ENCODE measurements around the gene FHOD3.

FHOD3 gene

GRCh38 chr18:36636237-36636817 is 338.8 kb downstream of the FHOD3 start:
- Histone ChIP-seq H3K56ac (ENCODE audit: low read length) (no peak overlapping the region), H3K9ac (ENCODE audit: low read length) (no peak overlapping the region), H3K27me3 (ENCODE audit: insufficient read depth, low read length, poor library complexity) (no peaks in the 10 kb centered on the region), H3K27ac (ENCODE audit: low read depth, low read length) (no peak overlapping the region), H4K8ac (ENCODE audit: low read depth, low read length) (no peak overlapping the region), H2BK15ac (replicated peaks; ENCODE audit: low read depth) (no peak overlapping the region), H4K5ac (ENCODE audit: low read length) (no peak overlapping the region), H3K4ac (ENCODE audit: low read depth, low read length) (no peak overlapping the region), H3K18ac (ENCODE audit: low read length) (no peak overlapping the region), H2AK5ac (ENCODE audit: low read length) (no peak overlapping the region), H2BK5ac (ENCODE audit: low read length) (no peak overlapping the region), H3K79me1 (ENCODE audit: low read length) (no peaks in the 10 kb centered on the region), H3K79me2 (ENCODE audit: control insufficient read depth, insufficient read depth, low read length) (no peaks in the 10 kb centered on the region), H3K4me1 (ENCODE audit: control insufficient read depth, low read depth, low read length) (peaks cover 6% of the 10 kb centered on the region), H3K4me2 (ENCODE audit: low read length) (no peak overlapping the region), H2BK120ac (ENCODE audit: low read depth, low read length) (no peak overlapping the region), H3K36me3 (ENCODE audit: control insufficient read depth, insufficient read depth, low read length) (no peaks in the 10 kb centered on the region), H3K23ac (ENCODE audit: low read length) (no peak overlapping the region), H3K4me3 (ENCODE audit: low read length) (no peak overlapping the region)
- DNase-seq, result no peak
- no CpG with 5 or more reads among the region's 2 CpGs for whole genome bisulfite sequencing (ENCODE audit: extremely low coverage, insufficient coverage, low lambda C conversion rate)

DNA sequence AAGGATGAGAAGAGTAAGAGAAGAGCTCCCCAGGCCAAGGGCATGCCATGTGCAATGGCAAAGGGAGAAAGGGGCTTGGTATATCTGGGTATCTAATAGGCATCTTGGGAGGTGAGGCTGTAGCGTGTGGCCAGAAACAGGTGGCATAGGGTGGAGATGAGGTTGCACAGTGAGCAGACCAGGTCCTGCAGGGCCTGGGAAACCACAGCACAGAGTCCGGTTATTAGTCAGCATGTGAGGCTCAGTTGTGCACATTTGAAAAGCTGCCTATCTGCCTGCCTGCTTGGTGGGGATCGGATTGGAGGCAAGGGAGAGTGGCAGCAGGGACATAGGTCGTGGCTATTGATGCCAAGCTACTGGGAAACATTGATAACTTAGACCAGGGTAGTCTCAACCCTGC is 340.7 kb downstream of the FHOD3 start:
- no peak for DNase-seq
- Histone ChIP-seq H3K27ac (ENCODE audit: low read depth, low read length) (no peak overlapping the region), H2BK120ac (ENCODE audit: low read depth, low read length) (no peak overlapping the region), H3K56ac (ENCODE audit: low read length) (no peak overlapping the region), H3K23ac (ENCODE audit: low read length) (no peak overlapping the region), H3K27me3 (ENCODE audit: insufficient read depth, low read length, poor library complexity) (no peaks in the 10 kb centered on the region), H4K5ac (ENCODE audit: low read length) (no peak overlapping the region), H3K4me2 (ENCODE audit: low read length) (no peak overlapping the region), H3K36me3 (ENCODE audit: control insufficient read depth, insufficient read depth, low read length) (no peaks in the 10 kb centered on the region), H2AK5ac (ENCODE audit: low read length) (no peak overlapping the region), H3K4ac (ENCODE audit: low read depth, low read length) (no peak overlapping the region), H3K4me1 (ENCODE audit: control insufficient read depth, low read depth, low read length) (peaks cover 6% of the 10 kb centered on the region), H3K18ac (ENCODE audit: low read length) (no peak overlapping the region), H2BK15ac (replicated peaks; ENCODE audit: low read depth) (no peak overlapping the region), H3K79me2 (ENCODE audit: control insufficient read depth, insufficient read depth, low read length) (no peaks in the 10 kb centered on the region), H3K79me1 (ENCODE audit: low read length) (no peaks in the 10 kb centered on the region), H3K4me3 (ENCODE audit: low read length) (no peak overlapping the region), H2BK5ac (ENCODE audit: low read length) (no peak overlapping the region), H3K9ac (ENCODE audit: low read length) (no peak overlapping the region), H4K8ac (ENCODE audit: low read depth, low read length) (no peak overlapping the region)
- WGBS (ENCODE audit: extremely low coverage, insufficient coverage, low lambda C conversion rate), result no CpG with 5 or more reads among the region's 4 CpGs

- no peak overlapping the region for H3K23ac ChIP-seq (ENCODE audit: low read length)
- no peak overlapping the region for H2BK5ac ChIP-seq (ENCODE audit: low read length)
- H3K79me1 ChIP-seq (ENCODE audit: low read length), result no peaks in the 10 kb centered on the region
- no peak overlapping the region for H3K4me2 ChIP-seq (ENCODE audit: low read length)
- H3K9ac ChIP-seq (ENCODE audit: low read length), result no peak overlapping the region
- no peak overlapping the region for H3K18ac ChIP-seq (ENCODE audit: low read length)
- H2AK5ac ChIP-seq (ENCODE audit: low read length), result no peak overlapping the region
- H2BK15ac ChIP-seq (replicated peaks; ENCODE audit: low read depth), result no peak overlapping the region
- H3K27me3 ChIP-seq (ENCODE audit: insufficient read depth, low read length, poor library complexity), result no peaks in the 10 kb centered on the region
- no peaks in the 10 kb centered on the region for H3K79me2 ChIP-seq (ENCODE audit: control insufficient read depth, insufficient read depth, low read length)
- H3K27ac ChIP-seq (ENCODE audit: low read depth, low read length), result no peak overlapping the region
- WGBS (ENCODE audit: extremely low coverage, insufficient coverage, low lambda C conversion rate), result no CpG with 5 or more reads among the region's 8 CpGs
- no peak overlapping the region for H3K4ac ChIP-seq (ENCODE audit: low read depth, low read length)
- no peak overlapping the region for H4K8ac ChIP-seq (ENCODE audit: low read depth, low read length)
- no peak overlapping the region for H2BK120ac ChIP-seq (ENCODE audit: low read depth, low read length)
- no peak overlapping the region for H4K5ac ChIP-seq (ENCODE audit: low read length)
- no peaks in the 10 kb centered on the region for H3K36me3 ChIP-seq (ENCODE audit: control insufficient read depth, insufficient read depth, low read length)
- H3K4me1 ChIP-seq (ENCODE audit: control insufficient read depth, low read depth, low read length), result no peaks in the 10 kb centered on the region
- DNase-seq, result no peak
- H3K56ac ChIP-seq (ENCODE audit: low read length), result no peak overlapping the region
- no peak overlapping the region for H3K4me3 ChIP-seq (ENCODE audit: low read length)
Measured at GRCh38 chr18:36640021-36640952, 342.8 kb downstream of the FHOD3 start.

DNA sequence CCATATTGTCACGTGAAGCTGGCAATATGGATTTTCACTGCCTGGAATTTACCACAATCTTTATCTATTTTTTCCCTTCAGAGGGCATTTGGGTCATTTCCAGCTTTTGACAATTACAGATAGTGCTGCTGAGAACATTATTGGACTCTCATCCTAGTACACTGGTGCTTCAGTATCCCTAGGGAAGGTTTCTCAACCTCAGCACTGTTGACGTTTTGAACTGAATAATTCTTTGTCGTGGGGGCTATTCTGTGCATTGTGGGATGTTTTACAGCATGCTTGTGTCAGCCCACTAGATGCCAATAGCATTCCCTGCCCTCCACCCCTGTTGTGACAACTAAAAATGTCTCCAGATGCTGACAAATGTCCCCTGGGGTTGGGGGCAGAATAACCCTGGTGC is 345.5 kb downstream of the FHOD3 start:
- no peaks in the 10 kb centered on the region for H3K4me1 ChIP-seq (ENCODE audit: control insufficient read depth, low read depth, low read length)
- no peak overlapping the region for H4K5ac ChIP-seq (ENCODE audit: low read length)
- no peak overlapping the region for H2BK5ac ChIP-seq (ENCODE audit: low read length)
- no peaks in the 10 kb centered on the region for H3K27me3 ChIP-seq (ENCODE audit: insufficient read depth, low read length, poor library complexity)
- no peaks in the 10 kb centered on the region for H3K79me1 ChIP-seq (ENCODE audit: low read length)
- no peak overlapping the region for H3K9ac ChIP-seq (ENCODE audit: low read length)
- H3K4me3 ChIP-seq (ENCODE audit: low read length), result no peak overlapping the region
- H3K36me3 ChIP-seq (ENCODE audit: control insufficient read depth, insufficient read depth, low read length), result no peaks in the 10 kb centered on the region
- no peak overlapping the region for H2BK120ac ChIP-seq (ENCODE audit: low read depth, low read length)
- H3K23ac ChIP-seq (ENCODE audit: low read length), result no peak overlapping the region
- no CpG with 5 or more reads among the region's 3 CpGs for WGBS (ENCODE audit: extremely low coverage, insufficient coverage, low lambda C conversion rate)
- H3K4me2 ChIP-seq (ENCODE audit: low read length), result no peak overlapping the region
- DNase-seq, result no peak
- no peak overlapping the region for H4K8ac ChIP-seq (ENCODE audit: low read depth, low read length)
- H3K79me2 ChIP-seq (ENCODE audit: control insufficient read depth, insufficient read depth, low read length), result no peaks in the 10 kb centered on the region
- H3K4ac ChIP-seq (ENCODE audit: low read depth, low read length), result no peak overlapping the region
- no peak overlapping the region for H3K27ac ChIP-seq (ENCODE audit: low read depth, low read length)
- H2BK15ac ChIP-seq (replicated peaks; ENCODE audit: low read depth), result no peak overlapping the region
- H2AK5ac ChIP-seq (ENCODE audit: low read length), result no peak overlapping the region
- no peak overlapping the region for H3K18ac ChIP-seq (ENCODE audit: low read length)
- H3K56ac ChIP-seq (ENCODE audit: low read length), result no peak overlapping the region

- no peaks in the 10 kb centered on the region for H3K79me1 ChIP-seq (ENCODE audit: low read length)
- H3K4ac ChIP-seq (ENCODE audit: low read depth, low read length), result no peak overlapping the region
- H3K27ac ChIP-seq (ENCODE audit: low read depth, low read length), result no peak overlapping the region
- no peak overlapping the region for H3K56ac ChIP-seq (ENCODE audit: low read length)
- no peak overlapping the region for H4K8ac ChIP-seq (ENCODE audit: low read depth, low read length)
- no peaks in the 10 kb centered on the region for H3K4me1 ChIP-seq (ENCODE audit: control insufficient read depth, low read depth, low read length)
- no peaks in the 10 kb centered on the region for H3K27me3 ChIP-seq (ENCODE audit: insufficient read depth, low read length, poor library complexity)
- H2BK120ac ChIP-seq (ENCODE audit: low read depth, low read length), result no peak overlapping the region
- H3K9ac ChIP-seq (ENCODE audit: low read length), result no peak overlapping the region
- WGBS (ENCODE audit: extremely low coverage, insufficient coverage, low lambda C conversion rate), result no CpG with 5 or more reads among the region's 3 CpGs
- no peak overlapping the region for H2BK5ac ChIP-seq (ENCODE audit: low read length)
- H3K4me3 ChIP-seq (ENCODE audit: low read length), result no peak overlapping the region
- no peak overlapping the region for H2AK5ac ChIP-seq (ENCODE audit: low read length)
- no peak overlapping the region for H4K5ac ChIP-seq (ENCODE audit: low read length)
- H3K18ac ChIP-seq (ENCODE audit: low read length), result no peak overlapping the region
- H2BK15ac ChIP-seq (replicated peaks; ENCODE audit: low read depth), result no peak overlapping the region
- no peak overlapping the region for H3K23ac ChIP-seq (ENCODE audit: low read length)
- no peak overlapping the region for H3K4me2 ChIP-seq (ENCODE audit: low read length)
- H3K79me2 ChIP-seq (ENCODE audit: control insufficient read depth, insufficient read depth, low read length), result no peaks in the 10 kb centered on the region
- DNase-seq, result no peak
- H3K36me3 ChIP-seq (ENCODE audit: control insufficient read depth, insufficient read depth, low read length), result no peaks in the 10 kb centered on the region
Measured at GRCh38 chr18:36648803-36649202, 351.3 kb downstream of the FHOD3 start.
